GM23338 (cell line): ENCODE measurements around the gene GRIP2. TPM values are rescaled to one million over a fixed set of nuclear protein-coding genes. Genes with fewer than 3 reads are reported as not detected.

Source experiments
- CREB1 ChIP-seq: fragments of 250-450 bp; sonication (Bioruptor Pico); IDR thresholded peaks from 2 replicates; pipeline ENCODE4 v1.5.0; 2020; ENCODE audit warnings: low read depth, mild to moderate bottlenecking, moderate library complexity
- CTCF ChIP-seq, 2 experiments: fragments of 200-600 bp in 1 of 2; sonication (generic) in 1 of 2; conservative IDR thresholded peaks; 2 replicates each; pipeline versions ENCODE4 v1.5.1 to v1.6.1; 2016 to 2017; ENCODE audit warnings: antibody characterized with exemption in 2 of 2, low read depth in 2 of 2, mild to moderate bottlenecking in 2 of 2, moderate library complexity in 1 of 2
- ETS1 ChIP-seq: IDR thresholded peaks from 2 replicates; pipeline ENCODE4 v1.6.1; 2016; ENCODE audit warnings: antibody characterized with exemption
- ZNF114 ChIP-seq: fragments of 250-450 bp; sonication (Bioruptor Pico); IDR thresholded peaks from 2 replicates; pipeline ENCODE4 v1.5.0; 2020; ENCODE audit warnings: mild to moderate bottlenecking, moderate library complexity
- ZNF462 ChIP-seq: fragments of 250-450 bp; sonication (Bioruptor Pico); IDR thresholded peaks from 2 replicates; pipeline ENCODE4 v1.5.0; 2020; ENCODE audit warnings: mild to moderate bottlenecking, moderate library complexity
- polyA plus RNA-seq: library from polyadenylated mRNA; unstranded; fragments of >200 nt; fragmentation: Nextera tagmentation; extraction: Ambion mirVana; gene quantifications from 2 replicates; pipeline ENCODE4 v1.2.1, GENCODE V29; 2016
- total RNA-seq: library from RNA; depleted of rRNA; stranded (reverse); fragments of >200 nt; shearing (Covaris generic); gene quantifications from 2 replicates; pipeline ENCODE4 v1.2.3, GENCODE V29; 2014

The GRIP2 gene
- total and polyA plus RNA-seq, 2 experiments from 2014 or later, result 3.6 to 5.8 TPM

- TF ChIP-seq ZNF462 (CRISPR knock-in tag), result no peak
- no peak for TF ChIP-seq ETS1
- TF ChIP-seq ZNF114 (CRISPR knock-in tag), result no peak
- TF ChIP-seq CTCF (conservative IDR thresholded peaks at IDR 0.05; ENCODE audit: low read depth in 2 of 2), result no peak
- no peak for TF ChIP-seq CREB1 (CRISPR knock-in tag)
Observed at GRCh38 chr3:14535616-14536015, 4.5 kb downstream of the GRIP2 start (continued).
